Renal pelvis (tissue), 4 donors: ENCODE data around the gene PYGO2. TPM values are rescaled to one million over a fixed set of nuclear protein-coding genes. Genes with fewer than 3 reads are reported as not detected.
A peak's percentile ranks its signal among the peaks of the same experiment; 100 is the strongest.

Experiments
- DNase-seq: peaks from one replicate; pipeline ENCODE4 v3.0.0-alpha.2; 2013
- polyA plus RNA-seq, 3 donors: library from polyadenylated mRNA; unstranded; fragments of 120-200 nt; gene quantifications; one replicate each; pipeline ENCODE4 v1.2.1, GENCODE V29; 2013; ENCODE audit not compliant: insufficient read length in 3 of 3

PYGO2 gene
- polyA plus RNA-seq, 3 donors = 47.4 to 52.1 (median 51.6) TPM

GRCh38 chr1:154948079-154948478, 13.5 kb downstream of the PYGO2 start:
- no peak for DNase-seq

DNA sequence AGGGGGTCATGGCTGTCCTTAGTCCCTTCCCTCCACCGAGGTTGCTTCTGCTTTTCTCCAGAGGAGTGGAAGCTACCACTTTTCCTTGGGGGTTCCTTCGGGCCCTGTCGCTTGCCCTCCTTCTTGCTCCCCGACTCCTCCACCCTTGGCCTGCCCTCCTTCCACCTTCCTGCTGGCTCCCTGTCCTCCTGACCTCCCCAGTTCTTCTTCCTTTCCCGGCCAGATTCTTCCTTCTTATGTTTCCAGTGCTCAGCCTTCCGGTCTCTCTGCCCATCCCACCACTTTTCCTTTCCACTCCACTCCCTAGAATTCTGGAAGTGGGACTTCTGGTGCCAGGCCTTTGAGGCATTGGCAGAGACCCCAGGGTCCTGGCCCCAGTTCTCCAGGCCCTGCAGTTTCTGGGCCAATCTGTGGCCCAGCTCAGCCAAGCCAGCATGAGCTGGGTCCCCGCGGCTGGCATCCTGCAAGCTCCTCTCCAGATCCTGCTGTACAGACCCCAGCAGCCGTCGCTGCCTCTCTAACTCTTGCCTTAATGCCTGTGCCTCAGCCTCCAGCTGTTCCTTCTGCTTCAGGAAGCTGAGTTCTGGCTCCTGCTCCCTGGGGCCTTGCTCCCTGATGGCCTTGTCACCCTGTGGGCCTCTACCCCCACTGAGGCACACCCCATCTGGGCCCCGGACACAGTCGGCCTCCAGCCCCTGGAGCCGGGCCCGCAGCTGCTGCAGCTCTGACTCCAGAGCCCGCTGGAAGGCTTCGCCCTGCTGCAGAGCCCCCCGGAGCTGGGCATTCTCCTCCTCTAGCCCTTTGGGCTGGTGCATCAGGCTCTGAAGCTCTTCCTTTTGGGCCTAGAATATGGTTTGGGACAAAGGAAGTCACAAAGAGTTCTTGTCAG, 15.4 kb downstream of the PYGO2 start:
- DNase-seq = no peak

- no peak for DNase-seq
These were observed 16.2 kb downstream of the PYGO2 start for GRCh38 chr1:154945160-154945961.

- no peak for DNase-seq
These were observed 17.0 kb downstream of the PYGO2 start for GRCh38 chr1:154944401-154945159.

- DNase-seq = no peak
These were observed 17.8 kb downstream of the PYGO2 start for GRCh38 chr1:154943649-154944400.

DNA sequence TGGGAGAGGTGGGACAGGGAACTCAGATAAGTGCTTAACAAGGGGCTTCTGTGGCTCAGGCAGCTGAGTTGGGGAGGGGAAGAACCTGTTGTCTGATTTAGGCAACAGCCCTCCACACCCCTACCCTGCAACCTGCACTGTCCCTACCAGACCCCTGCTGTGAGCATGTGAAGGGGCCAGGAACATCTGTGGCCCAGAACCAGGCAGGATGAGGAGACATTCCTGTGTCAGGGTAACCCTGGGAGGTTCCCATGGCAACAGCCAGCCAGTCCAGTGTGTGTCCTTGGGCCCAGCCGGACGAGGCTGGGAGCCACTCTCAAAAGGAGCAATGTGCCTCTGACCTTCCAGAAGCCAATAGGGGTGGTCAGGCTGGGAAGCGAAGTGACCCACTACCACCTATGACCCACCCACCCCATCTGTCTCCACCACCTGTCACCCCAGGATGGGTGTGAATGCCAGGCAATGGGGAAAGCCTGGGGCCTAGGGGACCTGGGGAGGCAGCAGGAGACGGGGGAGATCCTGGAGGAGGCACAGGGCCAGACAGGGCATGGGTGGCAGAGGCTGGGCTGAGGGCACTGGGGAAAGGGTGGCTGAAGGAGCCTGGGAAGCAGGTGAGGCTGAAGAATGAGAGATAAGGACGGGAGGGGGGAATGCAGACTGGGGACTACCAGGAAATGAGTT, 20.1 kb downstream of the PYGO2 start:
- DNase-seq = no peak

- DNase-seq = no peak
These were observed 20.9 kb downstream of the PYGO2 start for GRCh38 chr1:154940651-154941194.

GRCh38 chr1:154940213-154940560, 21.4 kb downstream of the PYGO2 start:
- no peak for DNase-seq

GRCh38 chr1:154938604-154939399, 22.8 kb downstream of the PYGO2 start:
- no peak for DNase-seq

- DNase-seq = no peak
These were observed 23.6 kb downstream of the PYGO2 start for GRCh38 chr1:154937988-154938386.

DNA sequence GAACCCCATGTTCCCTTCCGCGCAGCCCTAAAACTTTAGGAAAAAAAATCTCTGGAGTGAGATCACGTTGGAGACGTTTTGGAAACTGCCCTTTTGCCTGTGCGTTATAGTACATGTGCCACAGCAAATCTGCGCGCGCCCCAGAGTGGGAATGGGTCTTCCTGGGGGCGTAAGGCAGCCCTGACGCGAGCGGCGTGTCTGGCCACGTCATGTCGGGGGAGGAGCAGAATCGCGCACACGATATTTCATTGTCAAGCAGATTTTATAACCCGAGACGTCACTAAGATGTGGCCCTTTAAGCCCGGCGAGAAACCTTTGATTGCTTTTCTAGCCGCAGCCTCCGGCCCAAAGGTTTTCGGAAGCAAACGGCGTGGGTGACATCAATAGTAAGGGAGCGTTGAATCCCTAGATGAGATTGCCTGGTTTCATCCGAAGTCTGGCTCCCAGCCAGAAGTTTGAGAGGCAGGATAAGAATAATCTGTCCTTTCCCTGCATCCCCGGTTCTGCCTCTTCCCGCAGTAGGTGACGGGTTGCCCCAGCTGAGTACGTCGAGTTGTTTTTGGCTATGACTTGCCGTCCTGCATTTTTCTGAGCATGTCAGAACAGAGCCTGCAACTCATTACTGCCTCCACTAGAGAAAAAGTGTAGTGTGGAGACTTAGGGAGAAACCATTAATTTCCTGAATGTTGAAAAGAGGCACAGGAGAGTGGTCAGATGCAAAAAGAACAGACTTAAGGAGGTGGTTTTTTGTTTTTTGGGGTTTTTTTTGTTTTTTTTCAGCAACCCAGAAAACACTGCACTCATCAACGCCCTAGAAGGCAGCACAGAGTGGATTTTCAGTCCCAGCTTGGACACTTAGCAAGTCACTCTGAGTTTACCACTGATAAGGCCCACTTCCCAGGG, 24.2 kb downstream of the PYGO2 start:
- peak; percentile 95 for DNase-seq

DNA sequence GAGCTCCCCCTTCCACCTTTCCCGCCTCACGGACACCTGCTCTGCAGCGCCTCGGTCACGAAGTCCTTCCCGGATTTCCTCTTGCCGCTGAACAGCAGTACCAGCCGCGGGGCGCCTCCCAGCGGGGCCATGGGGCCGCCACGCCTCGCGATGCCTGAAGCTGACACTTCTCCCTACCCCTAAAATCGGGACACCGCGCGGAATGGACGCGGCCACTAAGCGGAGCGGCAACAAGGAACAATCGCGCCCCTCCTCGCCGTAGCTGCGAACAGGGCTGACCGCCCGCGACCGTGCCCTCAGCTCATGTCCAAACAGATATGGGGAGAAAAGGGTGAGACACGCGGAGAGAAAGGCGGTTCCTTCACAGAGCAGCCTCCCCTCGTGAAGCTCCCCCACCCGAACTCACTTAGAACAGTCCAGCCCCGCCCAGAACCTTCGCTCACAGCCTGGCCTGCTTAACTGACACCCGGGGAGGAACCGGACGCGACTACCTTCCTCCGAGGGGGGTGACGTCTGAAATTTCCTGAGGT, 25.0 kb downstream of the PYGO2 start, which contains the start of gene PMVK:
PMVK (minus strand) TSS at position 165 of the 530 bp plus-strand sequence; CDS start at position 131, 34 bp downstream.
- peak; percentile 97 for DNase-seq

GRCh38 chr1:154935749-154936554, 25.6 kb downstream of the PYGO2 start:
- no peak for DNase-seq

DNA sequence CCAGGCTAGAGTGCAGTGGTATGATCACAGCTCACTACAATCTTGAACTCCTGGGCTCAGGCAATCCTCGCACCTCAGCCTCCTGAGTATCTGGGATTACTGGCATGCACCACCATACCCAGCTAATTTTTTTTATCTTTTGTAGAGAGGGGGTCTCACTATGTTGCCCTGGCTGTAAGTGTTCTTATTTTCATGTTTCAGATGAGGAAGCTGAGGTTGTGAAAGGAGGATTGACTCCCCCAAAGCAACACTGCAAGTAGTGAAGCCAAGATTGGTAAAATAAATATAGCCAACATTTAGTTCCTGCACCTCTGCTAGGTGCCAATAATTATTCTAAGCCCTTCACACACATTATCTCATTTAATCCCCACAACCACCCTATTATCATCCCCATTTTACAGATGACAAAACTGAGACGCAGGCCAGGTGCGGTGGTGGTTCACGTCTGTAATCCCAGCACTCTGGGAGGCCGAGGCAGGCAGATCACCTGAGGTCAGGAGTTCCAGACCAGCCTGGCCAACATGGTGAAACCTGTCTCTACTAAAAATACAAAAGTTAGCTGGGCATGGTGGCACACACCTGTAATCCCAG, 27.1 kb downstream of the PYGO2 start:
- DNase-seq = no peak

DNA sequence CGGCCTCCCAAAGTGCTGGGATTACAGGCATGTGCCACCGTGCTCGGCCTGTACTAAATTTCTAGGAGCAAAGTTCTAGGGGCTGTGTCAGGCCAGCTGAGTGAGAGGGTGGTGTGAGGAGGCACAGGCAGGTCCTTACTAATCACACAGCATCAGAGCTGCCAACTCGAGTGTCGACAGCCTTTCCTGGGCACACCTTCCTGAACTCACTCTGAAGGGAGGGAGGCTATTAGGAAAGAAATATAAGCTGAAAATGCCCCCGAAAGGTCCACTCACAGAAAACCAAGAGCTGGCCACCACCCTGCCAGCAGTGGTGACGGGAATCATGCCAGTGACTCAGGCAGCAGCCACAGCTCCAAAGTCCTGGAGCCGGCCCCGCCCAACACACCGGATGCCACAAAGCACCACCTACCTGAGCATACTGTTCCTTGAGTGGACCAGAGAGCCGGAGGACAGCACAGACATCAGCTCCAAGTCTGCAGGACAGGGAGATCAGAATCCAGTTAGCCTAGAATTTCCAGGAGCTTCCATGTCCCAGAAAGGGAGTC, 29.6 kb downstream of the PYGO2 start:
- no peak for DNase-seq

- no peak for DNase-seq
These were observed 35.4 kb downstream of the PYGO2 start for GRCh38 chr1:154926201-154926600.
